Stimulated activated effector memory CD8-positive, alpha-beta T cell treated with anti-CD3 and anti-CD28 coated beads, Interleukin-12 subunit alpha, Interleukin-12 subunit beta, amount 100 ng/mL, for 72 hours (primary cell): ENCODE data around the gene GRAP.
"Not testable (repeated sequence)": the region's sequence is repeated elsewhere in the genome, so short reads cannot be mapped to it uniquely, and the experiment has no call there.

Experiments
- ATAC-seq: fragments of 150-1000 bp; cut with Tn5 transposase; 2 replicates; pipeline ENCODE4 v1.10.0; 2021
- DNase-seq, 2 donors: peaks; one replicate each; pipeline ENCODE4 v3.0.0; 2021 to 2022; ENCODE audit warnings: low spot score in 2 of 2
- H3K27ac Mint-ChIP-seq: one replicate; pipeline ENCODE4 v1.8.0; 2022; ENCODE audit warnings: mild to moderate bottlenecking, mixed read lengths
- H3K36me3 Mint-ChIP-seq: one replicate; pipeline ENCODE4 v1.8.0; 2022; ENCODE audit warnings: mild to moderate bottlenecking, mixed read lengths
- H3K4me1 Mint-ChIP-seq: one replicate; pipeline ENCODE4 v1.8.0; 2022; ENCODE audit warnings: mixed read lengths
- H3K4me3 Mint-ChIP-seq: one replicate; pipeline ENCODE4 v1.8.0; 2022; ENCODE audit warnings: mild to moderate bottlenecking, mixed read lengths
- H3K9me3 Mint-ChIP-seq: one replicate; pipeline ENCODE4 v1.8.0; 2022; ENCODE audit warnings: mixed read lengths

GRAP gene

DNA sequence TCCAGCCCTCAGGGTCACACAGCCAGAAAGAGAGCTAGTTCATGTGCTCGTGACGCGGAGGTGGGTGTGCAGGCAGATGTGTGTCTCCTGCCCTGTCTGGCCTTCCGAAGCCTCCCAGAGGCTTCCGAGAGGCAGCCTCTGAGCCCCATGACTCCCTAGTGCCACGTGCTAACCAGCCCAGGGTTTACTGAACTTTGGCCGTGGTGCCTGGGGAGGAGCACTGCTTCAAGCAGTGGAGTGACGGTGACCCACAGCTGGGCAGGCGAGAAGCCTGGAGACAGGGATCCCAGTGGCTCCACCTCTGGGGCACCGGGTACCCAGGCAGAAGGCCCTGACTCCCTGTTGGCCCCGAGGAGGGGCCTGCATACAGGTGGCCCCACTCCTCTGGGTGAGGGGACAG lies 18.1 kb downstream of the GRAP start:
- not testable (repeated sequence) for ATAC-seq, H3K27ac Mint-ChIP-seq, H3K4me3 Mint-ChIP-seq, H3K4me1 Mint-ChIP-seq, DNase-seq, H3K36me3 Mint-ChIP-seq, H3K9me3 Mint-ChIP-seq

DNA sequence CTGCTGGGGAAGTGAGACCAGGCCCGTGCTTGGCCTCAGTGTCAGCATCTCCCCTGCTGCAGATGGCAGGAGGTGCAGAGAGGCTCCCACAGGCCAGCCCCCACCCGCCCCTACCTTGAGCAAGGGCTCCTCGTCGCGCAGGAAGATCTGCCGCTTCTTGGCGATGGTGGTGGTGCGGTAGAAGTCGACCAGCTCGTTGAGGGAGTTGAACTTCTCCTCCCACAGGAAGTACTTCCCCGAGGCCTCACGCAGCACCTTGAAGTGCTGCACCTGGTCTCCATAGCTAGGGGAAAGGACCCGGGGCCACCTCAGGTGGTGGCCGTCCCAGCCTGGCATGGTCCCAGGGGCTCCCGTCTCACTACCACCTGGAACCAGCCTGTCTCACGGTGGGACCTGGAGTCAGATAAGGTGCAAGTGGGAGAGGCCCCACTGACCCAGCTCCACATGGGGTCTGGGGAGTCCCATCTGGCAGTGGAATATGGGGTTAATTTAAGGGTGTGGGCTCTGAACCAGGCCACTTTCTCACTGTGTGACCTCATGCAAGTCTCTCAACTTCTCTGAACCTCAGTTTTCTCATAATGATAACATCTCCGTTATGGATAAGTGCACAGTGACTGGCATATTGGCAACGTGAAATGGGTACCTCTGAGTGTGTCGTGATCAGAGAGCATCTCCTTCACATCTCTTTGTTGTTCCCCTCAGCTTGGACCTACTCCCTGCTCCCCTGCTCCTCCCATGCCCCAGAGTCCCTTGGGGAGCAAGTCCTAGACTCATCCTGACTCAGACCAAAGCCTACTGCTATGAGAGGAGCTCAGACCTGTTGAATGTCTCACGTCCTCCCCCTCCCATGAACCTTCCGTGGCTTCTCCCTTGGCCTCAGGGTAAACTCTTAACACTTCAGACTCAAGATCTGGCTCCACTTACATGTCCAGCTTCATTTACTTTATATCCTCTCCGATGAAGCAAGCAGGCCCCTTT lies 22.4 kb downstream of the GRAP start:
- H3K9me3 Mint-ChIP-seq: no peaks in the 10 kb centered on the region
- peak; percentile 20 for ATAC-seq
- H3K4me1 Mint-ChIP-seq: peaks cover 6% of the 10 kb centered on the region
- H3K27ac Mint-ChIP-seq: peak overlapping the region; percentile 73
- peaks cover 5% of the 10 kb centered on the region for H3K36me3 Mint-ChIP-seq
- H3K4me3 Mint-ChIP-seq: no peak overlapping the region
- DNase-seq: no peak

DNA sequence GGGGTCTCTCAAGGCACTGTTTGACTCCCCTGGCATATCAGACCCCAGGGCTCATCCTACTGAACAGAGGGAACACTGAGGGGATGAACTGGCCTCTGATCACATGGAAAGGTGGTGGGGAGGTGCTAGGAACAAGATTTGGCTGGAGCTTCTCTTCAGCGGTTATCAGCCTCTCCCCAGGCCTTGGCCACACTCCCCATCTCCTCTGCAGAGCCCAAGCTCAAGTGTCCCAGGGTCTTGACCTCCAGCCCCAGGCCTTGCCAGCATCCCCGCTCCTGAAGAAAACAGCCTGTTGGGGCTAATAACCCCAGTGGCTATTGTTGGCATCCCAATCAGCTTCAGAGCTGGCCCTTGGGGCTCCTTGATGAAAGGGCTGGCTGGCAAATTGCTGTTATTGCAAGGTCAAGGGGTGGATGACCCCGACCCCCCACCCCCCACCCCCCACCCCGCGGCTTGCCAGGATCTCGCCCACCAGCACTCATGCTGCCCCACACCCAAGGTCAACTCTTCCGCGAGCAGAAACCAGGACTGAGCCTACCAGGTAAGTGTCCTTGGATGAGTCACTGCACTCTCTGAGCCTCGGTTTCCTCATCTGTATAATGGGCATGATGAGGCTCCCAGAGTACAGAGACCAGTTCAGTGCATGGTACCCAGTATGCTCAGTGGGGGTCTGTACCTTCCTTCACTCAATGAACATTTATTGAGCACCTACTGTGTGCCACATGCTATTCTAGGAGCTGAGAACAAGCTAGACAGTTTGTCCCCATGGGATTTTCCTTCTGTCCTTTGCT lies 23.4 kb downstream of the GRAP start:
- no peak for DNase-seq
- no peaks in the 10 kb centered on the region for H3K9me3 Mint-ChIP-seq
- peaks cover 5% of the 10 kb centered on the region for H3K36me3 Mint-ChIP-seq
- H3K4me1 Mint-ChIP-seq: peaks cover 6% of the 10 kb centered on the region
- ATAC-seq: no peak
- no peak overlapping the region for H3K27ac Mint-ChIP-seq
- H3K4me3 Mint-ChIP-seq: no peak overlapping the region

DNA sequence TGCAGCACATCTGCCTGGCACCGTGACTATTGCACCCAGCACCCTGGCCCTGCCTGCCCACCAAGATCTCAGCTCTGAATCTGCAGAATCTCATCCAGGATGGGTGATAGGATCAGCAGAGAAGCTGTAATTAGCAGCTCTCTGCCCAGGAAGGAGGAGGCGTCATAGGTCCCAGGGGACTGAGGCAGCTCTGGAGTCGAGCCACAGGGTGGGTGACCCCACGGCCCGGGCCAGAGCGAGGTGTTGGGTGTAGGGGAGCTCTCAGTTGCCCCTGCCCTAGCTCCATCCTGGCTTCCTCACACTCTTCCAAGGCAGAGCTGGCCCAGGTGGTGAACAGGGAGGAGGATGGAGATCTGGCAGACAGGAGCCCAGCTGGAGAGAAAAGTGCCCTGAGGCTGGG lies 24.0 kb downstream of the GRAP start:
- Mint-ChIP-seq H3K36me3 (peaks cover 5% of the 10 kb centered on the region), H3K9me3 (no peaks in the 10 kb centered on the region), H3K4me1 (peaks cover 6% of the 10 kb centered on the region), H3K27ac (peak overlapping the region; percentile 55), H3K4me3 (no peak overlapping the region)
- no peak for ATAC-seq
- no peak for DNase-seq

DNA sequence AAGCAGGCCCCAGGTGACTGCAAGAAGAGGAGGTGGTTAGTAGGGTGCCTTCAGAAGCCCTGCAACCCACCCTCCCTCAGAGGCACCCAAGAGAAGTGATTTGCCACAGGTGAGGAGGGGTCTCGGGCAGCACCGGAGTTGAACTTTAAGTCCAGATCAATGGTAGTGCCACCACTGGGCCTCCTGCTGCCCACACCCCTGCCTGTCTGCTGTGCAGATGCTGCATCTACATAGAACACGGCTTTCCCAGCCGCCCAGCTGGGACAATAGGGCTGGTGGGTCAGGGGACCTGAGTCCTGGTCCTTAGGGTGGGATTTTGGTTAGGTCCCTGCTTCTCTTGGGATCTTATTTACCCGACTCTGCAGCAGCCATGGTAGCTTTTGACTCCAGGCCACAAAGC lies 24.6 kb downstream of the GRAP start:
- DNase-seq (no peak), ATAC-seq (no peak)
- Mint-ChIP-seq H3K4me3 (no peak overlapping the region), H3K36me3 (peaks cover 5% of the 10 kb centered on the region), H3K4me1 (peaks cover 6% of the 10 kb centered on the region), H3K27ac (peak overlapping the region; percentile 55), H3K9me3 (no peaks in the 10 kb centered on the region)

DNA sequence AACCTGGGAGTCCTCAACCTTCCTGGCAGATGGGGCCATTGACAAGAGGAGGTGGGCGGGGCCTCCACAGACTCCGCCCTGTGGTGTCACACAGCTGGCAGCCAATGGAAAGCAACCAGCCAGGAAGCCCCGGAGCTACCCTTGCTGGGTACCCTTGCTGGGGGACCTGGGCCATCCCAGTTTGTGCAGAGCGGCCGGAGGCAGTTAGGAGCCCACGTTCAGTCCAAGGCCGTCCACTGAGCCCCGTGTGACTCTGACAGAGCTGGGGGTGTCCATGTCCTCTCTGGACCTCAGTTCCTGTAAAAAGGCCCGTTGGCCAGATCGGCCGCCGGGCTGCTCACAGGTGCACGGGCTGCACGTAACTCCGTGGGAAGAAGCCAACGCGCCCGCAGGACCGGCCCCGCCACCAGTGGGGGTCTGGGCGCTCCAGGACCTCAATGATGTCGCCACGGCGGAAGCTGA lies 25.1 kb downstream of the GRAP start:
- no peaks in the 10 kb centered on the region for H3K9me3 Mint-ChIP-seq
- no peak overlapping the region for H3K4me3 Mint-ChIP-seq
- no peak for ATAC-seq
- no peak for DNase-seq
- H3K36me3 Mint-ChIP-seq: peaks cover 5% of the 10 kb centered on the region
- H3K4me1 Mint-ChIP-seq: peaks cover 6% of the 10 kb centered on the region
- H3K27ac Mint-ChIP-seq: no peak overlapping the region

DNA sequence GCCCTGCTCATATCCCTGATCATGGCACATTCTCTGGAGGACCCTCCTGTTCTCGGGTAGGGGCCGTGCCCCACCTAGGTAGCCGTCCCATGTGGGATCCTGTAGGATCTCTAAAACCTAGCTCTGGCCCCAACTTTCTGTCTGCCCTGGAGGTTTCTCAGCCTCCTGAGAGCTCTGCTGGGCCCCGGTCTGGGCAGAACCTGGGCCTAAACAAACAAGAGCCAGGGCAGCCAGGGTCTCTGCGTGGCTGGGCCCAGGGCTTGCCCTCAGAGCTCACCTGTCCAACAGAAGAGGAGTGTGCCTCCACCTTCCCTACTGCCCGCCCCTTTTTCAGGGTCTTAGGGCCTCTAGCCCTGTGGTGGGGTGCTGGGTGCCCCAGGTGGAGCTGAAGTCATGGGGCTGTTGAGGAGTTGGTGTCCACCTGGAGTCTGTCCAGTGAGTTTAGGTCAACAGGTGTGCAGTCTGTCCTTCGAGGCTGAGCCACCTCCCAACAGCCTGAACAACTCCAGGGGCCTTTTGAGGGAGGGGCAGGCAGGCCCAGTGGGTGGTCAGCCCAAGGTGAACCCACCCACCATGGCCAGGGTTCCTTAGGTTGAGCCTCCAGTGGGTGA lies 25.6 kb downstream of the GRAP start:
- not testable (repeated sequence) for DNase-seq, H3K4me1 Mint-ChIP-seq, H3K9me3 Mint-ChIP-seq, H3K36me3 Mint-ChIP-seq, H3K27ac Mint-ChIP-seq, ATAC-seq, H3K4me3 Mint-ChIP-seq

DNA sequence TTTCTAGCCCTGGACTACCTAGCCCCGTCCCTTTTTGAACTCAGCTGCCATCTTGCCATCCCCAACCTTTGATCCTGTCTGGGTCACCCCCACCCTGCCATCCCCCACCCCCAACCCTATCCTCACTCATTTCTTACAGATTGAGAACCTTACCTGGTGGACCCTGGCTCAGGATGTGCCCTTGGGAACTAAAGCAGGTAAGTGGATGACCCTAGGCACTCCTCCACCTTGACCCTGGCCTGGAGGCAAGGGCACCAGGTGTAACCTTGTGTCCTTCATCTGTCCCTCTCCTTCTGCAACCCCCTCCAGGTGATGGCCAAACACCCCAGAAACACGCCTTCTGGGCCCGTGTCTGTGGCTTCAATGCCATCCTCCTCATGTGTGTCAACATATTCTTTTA lies 26.7 kb downstream of the GRAP start:
- Mint-ChIP-seq H3K4me3 (no peak overlapping the region), H3K36me3 (peaks cover 5% of the 10 kb centered on the region), H3K27ac (no peak overlapping the region), H3K4me1 (peaks cover 13% of the 10 kb centered on the region), H3K9me3 (no peaks in the 10 kb centered on the region)
- ATAC-seq: no peak
- DNase-seq: no peak

DNA sequence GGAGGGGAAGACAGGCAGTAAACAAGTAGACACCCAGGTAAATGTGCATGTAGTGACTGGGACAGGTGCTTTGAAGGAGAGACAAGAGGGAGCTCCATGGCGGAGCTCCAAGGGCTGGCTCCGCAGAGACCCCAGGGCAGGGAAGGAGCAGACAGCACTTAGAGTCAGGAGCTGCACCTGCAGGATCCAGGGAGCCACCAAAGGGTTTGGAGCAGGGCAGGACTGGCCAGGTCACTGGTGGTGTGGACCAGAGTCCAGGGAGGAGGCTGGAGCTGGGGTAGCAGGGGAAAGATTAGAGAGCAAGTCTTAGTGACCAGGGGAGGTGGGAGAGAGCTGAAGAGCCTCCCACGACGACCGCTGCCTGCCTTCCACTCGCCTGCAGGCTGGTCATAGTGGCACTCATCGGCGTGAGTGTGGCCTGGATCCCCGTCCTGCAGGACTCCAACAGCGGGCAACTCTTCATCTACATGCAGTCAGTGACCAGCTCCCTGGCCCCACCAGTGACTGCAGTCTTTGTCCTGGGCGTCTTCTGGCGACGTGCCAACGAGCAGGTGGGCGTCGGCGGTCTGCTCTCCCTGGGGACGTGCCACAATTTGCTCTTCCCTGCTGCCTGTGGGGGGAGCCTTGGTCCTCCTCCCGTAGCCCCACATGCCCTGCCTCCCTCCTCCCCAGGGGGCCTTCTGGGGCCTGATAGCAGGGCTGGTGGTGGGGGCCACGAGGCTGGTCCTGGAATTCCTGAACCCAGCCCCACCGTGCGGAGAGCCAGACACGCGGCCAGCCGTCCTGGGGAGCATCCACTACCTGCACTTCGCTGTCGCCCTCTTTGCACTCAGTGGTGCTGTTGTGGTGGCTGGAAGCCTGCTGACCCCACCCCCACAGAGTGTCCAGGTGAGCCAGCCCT lies 27.5 kb downstream of the GRAP start:
- Mint-ChIP-seq H3K4me3 (no peak overlapping the region), H3K9me3 (no peaks in the 10 kb centered on the region), H3K27ac (peak overlapping the region; percentile 21), H3K4me1 (peaks cover 6% of the 10 kb centered on the region), H3K36me3 (peaks cover 5% of the 10 kb centered on the region)
- ATAC-seq: no peak
- no peak for DNase-seq

DNA sequence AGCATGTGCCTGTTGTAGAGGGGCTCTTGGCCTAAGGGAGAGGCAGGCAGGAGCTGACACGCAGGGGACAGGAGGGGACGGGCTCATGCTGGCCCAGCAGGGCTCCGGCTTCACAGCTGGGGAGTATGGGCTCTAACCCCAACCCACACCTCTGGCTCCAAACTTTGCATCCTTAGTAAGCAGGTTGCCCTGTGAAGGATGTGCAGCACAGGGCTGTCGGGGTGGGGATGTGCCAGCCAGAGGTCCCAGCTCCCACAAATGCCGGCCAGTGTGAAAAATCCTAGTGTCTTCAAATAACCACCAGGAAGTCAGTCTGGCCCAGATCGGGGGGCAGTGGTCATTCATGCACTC lies 28.2 kb downstream of the GRAP start:
- Mint-ChIP-seq H3K4me1 (peaks cover 6% of the 10 kb centered on the region), H3K36me3 (no peaks in the 10 kb centered on the region)

DNA sequence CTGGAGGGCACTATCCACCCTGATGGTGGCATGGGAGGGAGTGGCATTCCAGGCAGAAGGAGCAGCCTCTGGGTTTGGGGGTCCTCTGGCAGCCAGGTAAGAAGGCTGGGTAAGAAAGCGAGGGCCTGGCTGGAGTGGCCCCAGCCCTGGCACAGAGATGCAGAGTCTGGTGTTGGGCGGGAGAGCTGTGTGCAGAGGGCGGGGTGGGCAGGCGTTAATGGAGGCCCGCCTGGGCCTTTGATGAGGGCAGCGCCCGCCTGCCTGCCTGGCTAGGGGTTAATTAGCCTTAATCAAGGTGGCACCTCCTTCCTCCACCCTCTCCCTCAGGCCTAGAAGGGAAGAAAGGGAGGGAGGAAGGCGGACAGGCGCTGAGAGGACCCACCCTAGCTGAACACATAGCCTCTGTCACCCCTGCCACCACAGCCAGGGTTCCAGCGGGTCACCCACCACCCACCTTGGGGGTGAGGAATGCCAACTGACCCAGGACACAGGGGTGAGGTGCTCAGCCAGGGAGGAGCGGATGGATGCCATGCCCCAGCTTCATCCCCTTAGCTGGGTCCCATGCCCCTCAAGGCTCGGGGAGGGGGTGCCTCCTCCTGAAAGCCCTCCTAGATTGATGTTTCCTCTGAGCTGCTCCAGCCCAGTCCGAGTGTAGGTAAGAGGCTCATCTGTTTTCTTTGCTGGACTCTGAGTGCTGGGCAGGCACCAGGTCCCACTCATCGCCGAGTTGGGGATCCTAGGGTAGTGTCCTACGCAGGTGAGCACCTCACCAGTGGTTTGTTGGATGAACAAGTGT lies 28.8 kb downstream of the GRAP start:
- H3K27ac Mint-ChIP-seq: no peak overlapping the region
- no peak overlapping the region for H3K4me3 Mint-ChIP-seq
- no peaks in the 10 kb centered on the region for H3K9me3 Mint-ChIP-seq
- H3K36me3 Mint-ChIP-seq: no peaks in the 10 kb centered on the region
- ATAC-seq (no peak), DNase-seq (no peak)
- peaks cover 6% of the 10 kb centered on the region for H3K4me1 Mint-ChIP-seq

More for the DNA sequence above, 28.2 kb downstream of the GRAP start:
- H3K4me3 Mint-ChIP-seq: no peak overlapping the region
- DNase-seq: no peak
- peak overlapping the region; percentile 21 for H3K27ac Mint-ChIP-seq
- H3K9me3 Mint-ChIP-seq: no peaks in the 10 kb centered on the region
- no peak for ATAC-seq

DNA sequence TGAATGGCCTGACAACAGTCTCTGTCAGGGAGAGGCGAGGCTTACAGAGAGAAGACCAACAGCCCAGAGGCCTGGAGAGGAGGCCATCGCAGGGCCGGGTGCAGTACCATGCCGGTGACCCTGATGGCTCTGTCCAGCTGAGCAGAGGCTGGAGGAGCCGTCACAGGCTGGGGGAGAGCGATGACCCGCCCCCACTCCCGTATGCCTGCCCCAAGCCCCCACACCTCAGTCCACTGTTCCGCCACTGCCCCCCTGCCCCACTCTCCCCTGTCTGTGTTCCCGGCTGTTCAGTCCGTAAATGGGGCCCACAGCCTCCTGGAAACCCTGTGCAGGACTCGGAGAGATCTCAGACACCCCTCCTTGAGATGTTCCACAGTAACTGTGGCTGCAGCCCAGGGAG lies 29.4 kb downstream of the GRAP start:
- no peak for ATAC-seq
- Mint-ChIP-seq H3K36me3 (no peaks in the 10 kb centered on the region), H3K9me3 (no peaks in the 10 kb centered on the region), H3K4me1 (peaks cover 6% of the 10 kb centered on the region), H3K4me3 (no peak overlapping the region), H3K27ac (peak overlapping the region; percentile 34)
- no peak for DNase-seq

DNA sequence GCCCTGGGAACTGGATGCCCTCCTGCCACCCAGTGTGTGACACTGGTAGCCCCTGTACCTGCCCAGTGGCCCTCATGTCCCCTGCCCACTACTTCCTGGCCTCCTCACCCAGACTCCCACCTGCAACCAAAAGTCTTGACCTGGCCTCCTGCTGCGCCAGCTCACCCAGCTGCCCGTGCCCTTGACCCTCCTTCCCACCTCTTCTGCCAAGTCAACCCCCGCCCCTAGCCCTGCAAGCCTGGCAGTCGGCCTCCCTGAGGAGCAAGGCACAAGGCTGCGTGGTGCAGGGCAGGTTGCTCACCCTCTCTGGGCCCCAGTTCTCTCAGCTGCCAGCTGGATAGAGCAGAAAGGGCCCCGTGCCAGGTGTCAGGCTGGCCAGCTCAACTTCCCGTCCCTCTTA lies 29.9 kb downstream of the GRAP start:
- peaks cover 6% of the 10 kb centered on the region for H3K4me1 Mint-ChIP-seq
- H3K36me3 Mint-ChIP-seq: no peaks in the 10 kb centered on the region
- H3K4me3 Mint-ChIP-seq: no peak overlapping the region
- DNase-seq: no peak
- H3K9me3 Mint-ChIP-seq: no peaks in the 10 kb centered on the region
- no peak for ATAC-seq
- H3K27ac Mint-ChIP-seq: peak overlapping the region; percentile 34

DNA sequence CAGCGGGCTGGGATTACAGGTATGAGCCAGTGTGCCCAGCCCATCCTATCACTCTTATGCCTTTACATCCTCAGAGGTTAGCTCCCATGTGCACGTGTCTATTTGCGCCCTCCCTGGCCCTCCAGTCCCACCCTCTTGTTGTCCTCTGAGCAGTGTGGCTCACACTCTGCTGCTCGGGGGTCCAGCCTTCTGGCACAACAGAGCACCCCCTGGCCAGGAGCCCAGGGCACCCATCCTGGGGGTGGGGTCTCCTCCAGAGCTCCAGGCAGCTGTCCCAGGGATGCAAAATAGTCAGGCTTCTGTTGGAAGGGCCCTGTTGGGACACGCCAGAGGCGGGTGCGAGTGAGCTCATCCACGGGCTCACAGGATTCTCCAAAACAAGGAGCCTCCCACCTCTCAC lies 30.5 kb downstream of the GRAP start:
- DNase-seq (no peak), ATAC-seq (no peak)
- H3K4me3 Mint-ChIP-seq: no peak overlapping the region
- H3K36me3 Mint-ChIP-seq: no peaks in the 10 kb centered on the region
- peak overlapping the region; percentile 34 for H3K27ac Mint-ChIP-seq
- no peaks in the 10 kb centered on the region for H3K9me3 Mint-ChIP-seq
- H3K4me1 Mint-ChIP-seq: peaks cover 6% of the 10 kb centered on the region
